Keratinocyte (primary cell): ENCODE data around the gene PIGS. TPM values are rescaled to one million over a fixed set of nuclear protein-coding genes. Genes with fewer than 3 reads are reported as not detected.
"Not testable (repeated sequence)": the region's sequence is repeated elsewhere in the genome, so short reads cannot be mapped to it uniquely, and the experiment has no call there.

Source experiments
- DNase-seq: peaks from one replicate; pipeline ENCODE4 v3.0.0-alpha.2; 2011; ENCODE audit warnings: low read depth, missing footprints, low spot score
- FAIRE-seq: peaks from 2 replicates; lab custom pipeline; 2011; peaks lifted over from hg19 to GRCh38; lab: Jason Lieb, UNC
- H2AFZ ChIP-seq: 2 replicates; pipeline ENCODE4 v1.6.0; 2012; ENCODE audit warnings: low read length, control low read depth, inconsistent platforms; ENCODE audit not compliant: control insufficient read depth
- H3K27ac ChIP-seq: 2 replicates; pipeline ENCODE4 v1.5.1; 2011; ENCODE audit warnings: low read length; ENCODE audit not compliant: control insufficient read depth, insufficient read depth
- H3K27me3 ChIP-seq: 3 replicates; pipeline ENCODE4 v1.6.0; 2011; ENCODE audit warnings: low read length; ENCODE audit not compliant: control insufficient read depth, insufficient read depth; ENCODE audit errors: extremely low read depth
- H3K36me3 ChIP-seq, 2 experiments: 2 replicates in 1 of 2; 3 replicates in 1 of 2; pipeline ENCODE4 v1.5.1; 2011; ENCODE audit warnings: low read length in 2 of 2, mild to moderate bottlenecking in 1 of 2; ENCODE audit not compliant: control insufficient read depth in 2 of 2, insufficient read depth in 2 of 2; ENCODE audit errors: extremely low read depth in 1 of 2
- H3K4me1 ChIP-seq: 3 replicates; pipeline ENCODE4 v1.5.1; 2011; ENCODE audit warnings: low read length; ENCODE audit not compliant: control insufficient read depth, insufficient read depth; ENCODE audit errors: extremely low read depth
- H3K4me2 ChIP-seq: 3 replicates; pipeline ENCODE4 v1.6.0; 2011; ENCODE audit warnings: low read depth, low read length; ENCODE audit not compliant: control insufficient read depth, insufficient read depth; ENCODE audit errors: extremely low read depth
- H3K4me3 ChIP-seq, 3 experiments: fragments of 200-600 bp in 1 of 3; sonication (generic) in 1 of 3; 2 replicates in 2 of 3; 3 replicates in 1 of 3; pipeline ENCODE4 v1.5.1; 2011 to 2016; ENCODE audit warnings: low read length in 3 of 3, mild to moderate bottlenecking in 3 of 3, control low read depth in 2 of 3, inconsistent platforms in 1 of 3, low read depth in 1 of 3, mixed read lengths in 1 of 3, mixed run types in 1 of 3, moderate library complexity in 1 of 3; ENCODE audit not compliant: control insufficient read depth in 2 of 3, insufficient read depth in 2 of 3; ENCODE audit errors: extremely low read depth in 1 of 3
- H3K79me2 ChIP-seq: 2 replicates; pipeline ENCODE4 v1.6.0; 2012; ENCODE audit warnings: low read length; ENCODE audit not compliant: control insufficient read depth, insufficient read depth
- H3K9ac ChIP-seq: 3 replicates; pipeline ENCODE4 v1.6.0; 2011; ENCODE audit warnings: low read length; ENCODE audit not compliant: control insufficient read depth, insufficient read depth; ENCODE audit errors: extremely low read depth
- H3K9me1 ChIP-seq: 3 replicates; pipeline ENCODE4 v1.6.0; 2011; ENCODE audit warnings: low read length; ENCODE audit not compliant: control insufficient read depth, insufficient read depth; ENCODE audit errors: extremely low read depth
- H3K9me3 ChIP-seq: 2 replicates; pipeline ENCODE4 v1.5.1; 2012; ENCODE audit warnings: low read depth, low read length; ENCODE audit not compliant: control insufficient read depth
- H4K20me1 ChIP-seq: 3 replicates; pipeline ENCODE4 v1.6.0; 2011; ENCODE audit warnings: low read length; ENCODE audit not compliant: control insufficient read depth, insufficient read depth; ENCODE audit errors: extremely low read depth
- CTCF ChIP-seq, 3 experiments: IDR thresholded peaks in 1 of 3; conservative IDR thresholded peaks in 1 of 3; optimal IDR thresholded peaks in 1 of 3; 2 replicates in 2 of 3; 3 replicates in 1 of 3; pipeline versions ENCODE3 to v1.5.1; 2011; ENCODE audit warnings: low read length in 3 of 3, mild to moderate bottlenecking in 3 of 3, moderate library complexity in 2 of 3, control low read depth in 1 of 3, inconsistent platforms in 1 of 3; ENCODE audit not compliant: insufficient read depth in 2 of 3; ENCODE audit errors: extremely low read depth in 1 of 3
- EZH2 ChIP-seq: IDR thresholded peaks from one replicate; pipeline ENCODE4 v1.6.1; 2012; ENCODE audit warnings: inconsistent platforms, mild to moderate bottlenecking, low read length, moderate library complexity
- dilution Hi-C: fragments of 300-500 bp; cut with MboI; formaldehyde crosslinking; loops from one replicate; pipeline ENCODE4 v1.7.0; 2020; ENCODE audit warnings: low sequenced_read_pairs; ENCODE audit not compliant: extremely low pct_ligation_motif_present
- polyA plus RNA-seq, 5 experiments: library from polyadenylated mRNA; depleted of rRNA in 3 of 5; stranded (reverse) in 3 of 5; stranded (forward) in 1 of 5; unstranded in 1 of 5; fragments of >200 nt; gene quantifications; 1 replicate in 1 of 5; 2 replicates in 3 of 5; 3 replicates in 1 of 5; pipeline versions ENCODE4 v1.2.1 to v1.2.3, GENCODE V29; 2011 to 2012; ENCODE audit warnings: missing spikeins in 2 of 5, low read depth in 1 of 5, low replicate concordance in 1 of 5

Gene PIGS
- polyA plus RNA-seq, 1 donor (not counting 4 experiments of a cell fraction or from before 2014, with no cell fraction given): 33.6 TPM

- FAIRE-seq (peak; percentile 69), DNase-seq (peak; percentile 86)
- Histone ChIP-seq H3K9me1 (no peaks in the 10 kb centered on the region), H3K79me2 (no peaks in the 10 kb centered on the region), H3K9me3 (no peaks in the 10 kb centered on the region), H2AFZ (peak within 1 kb of the TSS; percentile 82), H4K20me1 (no peaks in the 10 kb centered on the region), H3K4me2 (peak within 1 kb of the TSS; percentile 78), H3K36me3 (peaks cover 12 to 29% of the 10 kb centered on the region in 2 experiments), H3K9ac (peak within 1 kb of the TSS; percentile 2), H3K27ac (peak within 1 kb of the TSS; percentile 16), H3K27me3 (no peaks in the 10 kb centered on the region), H3K4me1 (peaks cover 12% of the 10 kb centered on the region), H3K4me3 (peak within 1 kb of the TSS in 2 of 3 experiments; percentile 18 to 47)
- TF ChIP-seq CTCF (optimal IDR thresholded peaks at IDR 0.05 in 1 of 3, IDR thresholded peaks at IDR 0.05 in 1 of 3, conservative IDR thresholded peaks at IDR 0.05 in 1 of 3; ENCODE audit: extremely low read depth in 1 of 3, insufficient read depth in 2 of 3, low read length in 3 of 3) (no peak), EZH2 (no peak)
- dilution Hi-C loops: no loop called here
Measured at GRCh38 chr17:28576758-28577465, 5.6 kb upstream of the PIGS start, which contains the start of gene ALDOC. Gene ALDOC (minus strand): TSS chr17:28576895. CDS start chr17:28575532, 1,363 bp downstream.

GRCh38 chr17:28576016-28576415 lies 4.7 kb upstream of the PIGS start:
- FAIRE-seq, H3K4me3 ChIP-seq, H3K9me3 ChIP-seq, dilution Hi-C loops, H4K20me1 ChIP-seq, H3K79me2 ChIP-seq, H3K9ac ChIP-seq, DNase-seq, H3K27ac ChIP-seq, H3K27me3 ChIP-seq, H2AFZ ChIP-seq, H3K9me1 ChIP-seq: not testable (repeated sequence)
- H3K4me2 ChIP-seq: peak overlapping the region; percentile 25
- H3K4me1 ChIP-seq: peaks cover 15% of the 10 kb centered on the region
- peaks cover 12 to 28% of the 10 kb centered on the region in 2 experiments for H3K36me3 ChIP-seq
